Nephron progenitor cell (in vitro differentiated cells): ENCODE results near the gene ANKRD31.
A peak's percentile ranks its signal among the peaks of the same experiment; 100 is the strongest.
"Not testable (repeated sequence)": the region's sequence is repeated elsewhere in the genome, so short reads cannot be mapped to it uniquely, and the experiment has no call there.

Source experiments
- DNase-seq: peaks from one replicate; pipeline ENCODE4 v3.0.0; 2021
- H3K27ac Mint-ChIP-seq: 2 replicates; pipeline ENCODE4 v1.8.0; 2021; ENCODE audit warnings: mild to moderate bottlenecking, moderate library complexity, mixed read lengths
- H3K27me3 Mint-ChIP-seq: 2 replicates; pipeline ENCODE4 v1.8.0; 2021; ENCODE audit warnings: mild to moderate bottlenecking, low read depth, mixed read lengths; ENCODE audit not compliant: poor library complexity
- H3K36me3 Mint-ChIP-seq: 2 replicates; pipeline ENCODE4 v1.8.0; 2021; ENCODE audit warnings: low read depth, mixed read lengths
- H3K4me1 Mint-ChIP-seq: 2 replicates; pipeline ENCODE4 v1.8.0; 2021; ENCODE audit warnings: mixed read lengths
- H3K4me3 Mint-ChIP-seq: 2 replicates; pipeline ENCODE4 v1.8.0; 2021; ENCODE audit warnings: mild to moderate bottlenecking, moderate library complexity, mixed read lengths
- H3K9me3 Mint-ChIP-seq: 2 replicates; pipeline ENCODE4 v1.8.0; 2021; ENCODE audit warnings: mild to moderate bottlenecking, moderate library complexity, mixed read lengths
- TF ChIP-seq, protein P1 (sequence below): fragments of 200-600 bp; sonication (generic); IDR thresholded peaks from 2 replicates; pipeline ENCODE4 v1.5.0; 2021; ENCODE audit warnings: antibody characterized with exemption

The ANKRD31 gene

DNA sequence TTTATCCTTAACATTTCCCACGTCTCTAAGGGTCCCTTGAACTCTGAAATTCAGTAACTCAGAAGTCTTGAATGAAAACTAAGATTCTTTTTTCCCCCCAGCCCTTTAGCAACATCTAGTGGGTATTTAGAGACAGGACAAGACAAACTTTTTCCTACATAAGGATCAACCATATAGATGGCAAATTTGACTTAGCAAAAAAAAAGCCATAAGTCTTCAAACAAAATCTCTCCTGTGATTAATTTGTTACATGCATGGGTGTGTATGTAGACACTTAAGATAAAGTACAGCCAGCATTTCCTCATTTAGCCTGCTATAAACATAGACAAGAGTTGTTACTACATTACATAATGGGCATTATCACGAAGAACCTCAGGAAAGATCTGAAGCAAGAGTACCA, 29.1 kb upstream of the ANKRD31 start:
- peaks cover 24% of the 10 kb centered on the region for H3K9me3 Mint-ChIP-seq
- TF ChIP-seq, protein P1, sequence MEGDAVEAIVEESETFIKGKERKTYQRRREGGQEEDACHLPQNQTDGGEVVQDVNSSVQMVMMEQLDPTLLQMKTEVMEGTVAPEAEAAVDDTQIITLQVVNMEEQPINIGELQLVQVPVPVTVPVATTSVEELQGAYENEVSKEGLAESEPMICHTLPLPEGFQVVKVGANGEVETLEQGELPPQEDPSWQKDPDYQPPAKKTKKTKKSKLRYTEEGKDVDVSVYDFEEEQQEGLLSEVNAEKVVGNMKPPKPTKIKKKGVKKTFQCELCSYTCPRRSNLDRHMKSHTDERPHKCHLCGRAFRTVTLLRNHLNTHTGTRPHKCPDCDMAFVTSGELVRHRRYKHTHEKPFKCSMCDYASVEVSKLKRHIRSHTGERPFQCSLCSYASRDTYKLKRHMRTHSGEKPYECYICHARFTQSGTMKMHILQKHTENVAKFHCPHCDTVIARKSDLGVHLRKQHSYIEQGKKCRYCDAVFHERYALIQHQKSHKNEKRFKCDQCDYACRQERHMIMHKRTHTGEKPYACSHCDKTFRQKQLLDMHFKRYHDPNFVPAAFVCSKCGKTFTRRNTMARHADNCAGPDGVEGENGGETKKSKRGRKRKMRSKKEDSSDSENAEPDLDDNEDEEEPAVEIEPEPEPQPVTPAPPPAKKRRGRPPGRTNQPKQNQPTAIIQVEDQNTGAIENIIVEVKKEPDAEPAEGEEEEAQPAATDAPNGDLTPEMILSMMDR = peak; percentile 54
- H3K4me1 Mint-ChIP-seq = no peaks in the 10 kb centered on the region
- H3K36me3 Mint-ChIP-seq = peaks cover 6% of the 10 kb centered on the region
- peaks cover 17% of the 10 kb centered on the region for H3K27me3 Mint-ChIP-seq
- DNase-seq = no peak
- H3K27ac Mint-ChIP-seq = no peak overlapping the region
- no peak overlapping the region for H3K4me3 Mint-ChIP-seq

DNA sequence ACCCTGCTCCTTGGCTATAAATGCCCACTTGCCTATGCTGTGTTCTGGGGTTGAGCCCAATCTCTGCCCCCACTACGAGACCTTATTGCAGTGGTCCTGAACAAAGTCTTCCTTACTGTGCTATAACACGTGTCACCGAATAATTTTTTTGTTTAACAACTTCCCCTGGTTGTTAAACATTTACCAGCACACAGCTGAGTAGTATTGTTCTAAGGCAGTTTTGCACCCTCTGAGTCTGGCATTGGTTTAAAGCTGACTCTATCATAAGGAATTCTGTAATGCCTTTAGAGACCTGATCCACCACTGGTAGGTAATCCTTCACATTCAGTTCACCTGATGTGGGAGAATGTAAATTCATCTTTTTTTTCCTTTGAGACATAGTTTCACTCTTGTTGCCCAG, 25.6 kb upstream of the ANKRD31 start:
- Mint-ChIP-seq H3K27me3 (peaks cover 16% of the 10 kb centered on the region), H3K27ac (no peak overlapping the region), H3K9me3 (peaks cover 19% of the 10 kb centered on the region), H3K36me3 (no peaks in the 10 kb centered on the region), H3K4me3 (no peak overlapping the region), H3K4me1 (no peaks in the 10 kb centered on the region)
- DNase-seq = no peak
- TF ChIP-seq, protein P1 = no peak

DNA sequence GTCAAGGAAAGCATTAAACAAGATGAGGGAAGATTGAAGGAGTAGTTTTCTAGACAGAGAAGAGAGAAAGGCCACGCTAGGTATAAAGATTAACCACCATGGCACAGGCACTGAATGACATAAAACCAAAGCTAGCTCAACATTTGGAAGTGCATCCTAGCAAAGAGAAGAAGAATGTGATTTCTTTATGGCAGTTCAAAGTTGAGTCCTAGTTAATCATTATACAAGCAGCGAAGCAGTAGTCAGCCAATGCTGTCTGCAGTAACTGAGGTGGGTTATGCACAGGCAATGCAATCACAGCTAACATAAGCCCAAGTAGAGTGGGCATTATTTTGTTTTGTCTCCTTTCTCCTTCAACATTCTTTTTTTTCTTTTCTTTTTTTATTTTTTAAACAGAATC, 24.0 kb upstream of the ANKRD31 start:
- TF ChIP-seq, protein P1 = no peak
- Mint-ChIP-seq H3K27ac (no peak overlapping the region), H3K4me1 (no peaks in the 10 kb centered on the region), H3K36me3 (no peaks in the 10 kb centered on the region), H3K27me3 (peaks cover 13% of the 10 kb centered on the region), H3K4me3 (no peak overlapping the region), H3K9me3 (peaks cover 34% of the 10 kb centered on the region)
- no peak for DNase-seq

DNA sequence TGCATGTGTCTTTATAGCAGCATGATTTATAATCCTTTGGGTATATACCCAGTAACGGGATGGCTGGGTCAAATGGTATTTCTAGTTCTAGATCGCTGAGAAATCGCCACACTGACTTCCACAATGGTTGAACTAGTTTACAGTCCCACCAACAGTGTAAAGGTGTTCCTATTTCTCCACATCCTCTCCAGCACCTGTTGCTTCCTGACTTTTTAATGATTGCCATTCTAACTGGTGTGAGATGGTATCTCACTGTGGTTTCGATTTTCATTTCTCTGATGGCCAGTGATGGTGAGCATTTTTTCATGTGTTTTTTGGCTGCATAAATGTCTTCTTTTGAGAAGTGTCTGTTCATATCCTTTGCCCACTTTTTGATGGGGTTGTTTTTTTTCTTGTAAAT, 13.8 kb upstream of the ANKRD31 start:
- not testable (repeated sequence) for DNase-seq, H3K4me3 Mint-ChIP-seq, H3K36me3 Mint-ChIP-seq, H3K27me3 Mint-ChIP-seq, H3K27ac Mint-ChIP-seq, H3K4me1 Mint-ChIP-seq
- H3K9me3 Mint-ChIP-seq = peaks cover 28% of the 10 kb centered on the region

DNA sequence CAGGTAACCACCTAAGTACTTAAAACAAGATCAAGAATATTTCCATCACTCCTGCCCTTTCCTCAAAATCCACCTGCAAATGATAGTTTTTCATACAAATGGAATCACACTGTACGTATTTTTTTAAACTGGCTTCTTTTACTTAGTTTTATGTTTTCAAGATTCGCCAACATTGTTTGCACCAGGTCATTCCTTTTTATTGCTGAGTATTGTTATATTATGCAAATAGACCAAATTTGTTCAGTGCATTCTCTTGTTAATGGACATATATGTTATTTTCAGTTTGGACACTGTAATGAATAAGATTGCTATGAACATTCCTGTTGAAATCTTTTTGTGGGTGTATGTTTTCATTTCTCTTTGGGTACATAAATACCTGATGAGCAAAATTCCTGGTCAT, 8.3 kb upstream of the ANKRD31 start:
- H3K27ac Mint-ChIP-seq = no peak overlapping the region
- no peak for DNase-seq
- TF ChIP-seq, protein P1 = no peak
- no peak overlapping the region for H3K4me3 Mint-ChIP-seq
- H3K4me1 Mint-ChIP-seq = no peaks in the 10 kb centered on the region
- H3K27me3 Mint-ChIP-seq = peaks cover 7% of the 10 kb centered on the region
- no peaks in the 10 kb centered on the region for H3K9me3 Mint-ChIP-seq
- H3K36me3 Mint-ChIP-seq = no peaks in the 10 kb centered on the region

DNA sequence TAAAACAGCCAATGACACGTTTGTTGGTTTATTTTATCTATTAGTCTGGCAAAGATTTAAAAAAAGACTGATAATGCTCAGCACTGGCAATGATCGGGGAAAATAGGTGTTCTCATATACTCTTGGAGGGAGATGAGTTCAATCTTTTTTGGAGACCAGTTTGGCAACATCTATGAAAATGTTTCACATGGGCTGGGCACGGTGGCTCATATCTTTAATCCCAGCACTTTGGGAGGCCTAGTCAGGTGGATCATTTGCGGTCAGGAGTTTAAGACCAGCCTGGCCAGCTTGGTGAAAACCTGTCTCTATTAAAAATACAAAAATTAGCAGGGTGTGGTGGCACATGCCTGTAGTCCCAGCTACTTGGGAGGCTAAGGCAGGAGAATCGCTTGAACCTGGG, 6.8 kb upstream of the ANKRD31 start:
- Mint-ChIP-seq H3K4me1 (no peaks in the 10 kb centered on the region), H3K9me3 (no peaks in the 10 kb centered on the region), H3K36me3 (no peaks in the 10 kb centered on the region), H3K4me3 (no peak overlapping the region), H3K27me3 (no peaks in the 10 kb centered on the region), H3K27ac (no peak overlapping the region)
- TF ChIP-seq, protein P1 = no peak
- no peak for DNase-seq
